ENCODE measurements around the gene PDK2.

The PDK2 gene

DNA sequence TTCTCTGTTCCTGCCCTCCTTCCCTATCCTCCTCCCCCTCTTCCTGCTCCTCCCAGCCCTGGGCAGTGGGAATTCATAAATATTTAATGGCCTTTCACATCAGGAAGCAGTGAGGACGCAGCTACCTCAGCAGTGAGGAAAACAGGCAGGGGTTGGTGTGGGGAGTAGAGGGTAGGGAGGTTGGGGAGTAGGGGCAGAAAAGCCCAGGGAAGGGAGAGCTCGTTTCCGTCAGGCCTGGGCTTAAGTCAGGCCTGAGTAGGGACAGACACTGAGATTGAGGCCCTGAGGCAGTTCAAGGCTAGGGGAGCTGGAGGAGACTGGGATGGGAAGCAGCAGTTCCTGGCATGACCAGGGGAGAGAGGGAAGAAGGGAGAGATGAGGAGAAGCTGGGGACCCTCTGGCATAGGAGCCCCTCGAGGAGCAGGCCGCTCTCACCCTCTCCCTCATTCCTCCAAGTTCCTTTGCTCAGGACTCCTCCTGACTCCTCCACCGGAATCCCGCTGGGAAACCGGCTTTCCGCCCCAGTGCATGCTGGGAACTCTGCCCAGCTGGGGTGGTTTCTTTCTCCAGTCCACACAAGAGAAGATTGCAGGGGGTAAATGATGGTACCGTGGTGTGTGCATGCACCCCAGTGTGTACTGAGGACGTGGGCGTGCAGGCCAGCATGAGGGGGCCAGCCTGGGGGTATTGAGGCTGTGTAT lies 28.6 kb downstream of the PDK2 start:
- DNase-seq (ENCODE audit: low read depth) = no peak
- H3K4me3 ChIP-seq (ENCODE audit: low read length) = no peak overlapping the region

DNA sequence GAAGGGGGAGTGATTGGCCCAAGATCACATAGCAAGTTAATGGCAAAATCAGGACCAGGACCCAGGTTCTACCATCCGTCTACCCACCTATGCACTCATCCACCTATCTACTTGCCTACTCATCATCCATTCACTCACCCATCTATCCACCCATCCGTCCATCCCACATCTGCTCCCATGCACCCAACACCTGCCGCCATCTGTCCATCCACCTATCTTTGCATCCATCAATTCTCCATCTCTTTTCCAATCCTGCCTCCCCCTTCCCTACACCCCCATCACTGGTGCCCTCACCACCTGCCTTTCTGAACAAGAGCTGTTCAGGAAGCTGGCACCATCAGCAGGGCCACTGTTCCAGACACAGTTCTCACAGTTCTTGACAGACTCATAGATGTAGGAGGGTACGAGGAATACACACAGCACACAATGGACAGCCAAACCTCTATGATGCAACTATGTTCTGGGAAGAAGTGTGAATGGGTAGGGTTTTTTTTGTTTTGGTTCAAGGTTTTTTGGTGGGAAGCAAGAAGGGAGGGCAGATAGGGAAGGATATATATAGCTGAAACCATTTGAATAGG lies 30.4 kb downstream of the PDK2 start:
- DNase-seq (ENCODE audit: low read depth) = no peak
- peaks cover 7% of the 10 kb centered on the region for H3K4me1 ChIP-seq (ENCODE audit: control insufficient read depth, insufficient read depth, low read length)
- H3K36me3 ChIP-seq (ENCODE audit: control insufficient read depth, insufficient read depth, low read length, severe bottlenecking) = no peaks in the 10 kb centered on the region
- H3K9me3 ChIP-seq (ENCODE audit: control insufficient read depth, low read length) = no peaks in the 10 kb centered on the region
- no peak overlapping the region for H3K9ac ChIP-seq (ENCODE audit: low read length)
- peaks cover 4% of the 10 kb centered on the region for H3K27me3 ChIP-seq (replicated peaks; ENCODE audit: control insufficient read depth, insufficient read depth, low read length)
- no peak overlapping the region for H3K4me3 ChIP-seq (ENCODE audit: low read length)

More for the DNA sequence above, 28.6 kb downstream of the PDK2 start:
- H3K9ac ChIP-seq (ENCODE audit: low read length) = peak overlapping the region; percentile 11
- H3K4me1 ChIP-seq (ENCODE audit: control insufficient read depth, insufficient read depth, low read length) = peaks cover 5% of the 10 kb centered on the region
- no peaks in the 10 kb centered on the region for H3K36me3 ChIP-seq (ENCODE audit: control insufficient read depth, insufficient read depth, low read length, severe bottlenecking)
- H3K9me3 ChIP-seq (ENCODE audit: control insufficient read depth, low read length) = no peaks in the 10 kb centered on the region
- H3K27me3 ChIP-seq (replicated peaks; ENCODE audit: control insufficient read depth, insufficient read depth, low read length) = peaks cover 7% of the 10 kb centered on the region

DNA sequence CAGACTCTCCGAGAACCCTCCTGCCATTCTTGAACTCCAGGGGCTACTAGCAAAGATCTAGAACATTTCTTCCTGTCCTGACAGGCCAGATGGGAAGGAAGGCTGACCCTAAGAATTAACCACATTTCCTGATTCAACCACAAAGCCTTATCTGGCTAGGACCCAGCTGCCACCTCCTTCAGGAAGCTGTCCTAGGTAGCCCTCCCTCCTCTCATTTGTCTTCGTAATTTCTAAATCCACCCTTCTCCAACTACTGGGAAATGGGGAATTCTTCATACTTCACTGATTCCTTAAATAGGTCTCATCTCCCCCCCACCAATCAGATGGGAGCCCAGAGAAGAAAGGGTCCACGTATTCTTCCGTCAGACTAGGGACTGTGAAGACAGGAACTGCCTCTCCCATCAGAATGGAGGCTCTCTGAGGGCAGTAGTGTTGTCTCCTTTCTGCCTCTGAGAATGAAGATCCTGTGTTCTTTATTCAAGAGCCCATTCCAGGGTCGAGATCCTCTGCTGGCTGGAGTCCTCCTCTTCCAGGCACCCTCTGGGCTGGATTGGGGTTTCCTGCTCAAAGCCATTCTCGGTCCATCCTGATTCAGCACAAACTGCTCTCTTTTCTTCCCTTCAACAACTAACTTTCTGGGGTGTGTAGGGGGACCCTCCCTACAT lies 32.7 kb downstream of the PDK2 start:
- no peak for DNase-seq (ENCODE audit: low read depth)
- Histone ChIP-seq H3K4me1 (ENCODE audit: control insufficient read depth, insufficient read depth, low read length) (peaks cover 9% of the 10 kb centered on the region), H3K4me3 (ENCODE audit: low read length) (no peak overlapping the region)

DNA sequence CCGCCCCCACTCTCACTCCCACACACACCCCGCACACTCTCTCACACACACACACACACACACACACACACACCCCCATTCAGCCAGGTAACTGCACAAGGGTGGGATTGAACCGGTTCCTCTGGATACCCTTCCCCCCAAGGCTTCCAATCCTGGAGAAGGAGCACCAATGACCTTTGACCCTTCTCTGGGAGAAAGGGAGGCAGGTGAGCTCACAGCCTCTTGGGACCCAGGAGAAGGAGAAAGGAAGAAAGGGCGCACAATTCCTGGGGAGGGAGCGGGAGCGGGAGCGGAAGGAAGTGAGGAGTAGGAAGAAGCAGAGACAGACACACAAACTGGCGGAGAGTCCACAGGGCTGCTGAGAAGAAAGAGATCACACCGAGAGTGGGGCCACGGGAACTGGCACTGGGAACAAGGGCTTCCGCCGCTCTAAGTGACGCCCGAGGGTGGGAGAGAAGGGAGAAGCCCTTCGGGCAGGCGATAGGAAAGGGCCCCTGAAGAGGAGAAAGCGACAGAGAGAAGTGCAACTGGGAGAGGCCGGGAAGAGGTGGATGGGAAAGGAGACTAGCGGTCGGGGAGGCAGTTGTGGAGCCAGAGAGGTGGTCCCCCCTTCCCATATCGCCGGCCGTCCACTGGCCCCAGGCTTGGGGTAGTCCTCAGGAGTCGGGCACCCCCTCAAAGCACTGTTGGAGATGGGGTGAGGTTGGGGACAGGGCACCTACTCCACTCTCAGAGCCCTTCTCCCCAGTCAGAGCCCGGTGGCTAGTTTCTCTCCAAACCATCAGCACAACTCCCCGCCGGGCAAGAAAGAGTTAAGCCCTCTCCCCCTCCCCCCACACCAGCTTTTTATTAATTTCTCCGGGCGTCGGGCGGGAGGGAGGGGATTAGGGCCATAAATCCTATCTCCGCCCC lies 33.5 kb downstream of the PDK2 start:
- Histone ChIP-seq H3K27me3 (replicated peaks; ENCODE audit: control insufficient read depth, insufficient read depth, low read length) (peaks cover 4% of the 10 kb centered on the region), H3K4me1 (ENCODE audit: control insufficient read depth, insufficient read depth, low read length) (peaks cover 17% of the 10 kb centered on the region), H3K36me3 (ENCODE audit: control insufficient read depth, insufficient read depth, low read length, severe bottlenecking) (no peaks in the 10 kb centered on the region), H3K9me3 (ENCODE audit: control insufficient read depth, low read length) (no peaks in the 10 kb centered on the region), H3K4me3 (ENCODE audit: low read length) (peak overlapping the region; percentile 78), H3K9ac (ENCODE audit: low read length) (peak overlapping the region; percentile 74)
- no peak for DNase-seq (ENCODE audit: low read depth)

More for the DNA sequence above, 32.7 kb downstream of the PDK2 start:
- Histone ChIP-seq H3K9ac (ENCODE audit: low read length) (no peak overlapping the region), H3K36me3 (ENCODE audit: control insufficient read depth, insufficient read depth, low read length, severe bottlenecking) (no peaks in the 10 kb centered on the region), H3K9me3 (ENCODE audit: control insufficient read depth, low read length) (no peaks in the 10 kb centered on the region), H3K27me3 (replicated peaks; ENCODE audit: control insufficient read depth, insufficient read depth, low read length) (peaks cover 4% of the 10 kb centered on the region)

DNA sequence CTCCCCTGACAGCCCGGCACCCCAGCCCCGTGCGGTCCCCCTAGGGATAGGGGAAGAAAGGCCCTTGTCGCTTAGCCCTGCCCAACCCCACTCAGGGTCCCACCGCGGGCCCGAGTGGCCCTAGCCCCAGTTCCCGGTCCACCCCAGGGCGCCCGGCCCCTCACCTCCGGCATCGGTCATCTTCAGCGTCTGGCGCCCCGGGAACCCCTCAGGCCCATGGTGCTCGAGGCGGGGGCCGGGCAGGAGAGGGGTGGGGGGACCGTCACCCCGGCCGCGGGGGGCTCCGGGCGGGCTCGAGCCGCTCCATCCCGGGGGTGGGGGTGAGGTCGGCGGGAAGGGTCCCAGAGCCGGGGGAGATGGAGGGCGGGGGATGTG lies 34.2 kb downstream of the PDK2 start:
- DNase-seq (ENCODE audit: low read depth) = no peak
- no peaks in the 10 kb centered on the region for H3K36me3 ChIP-seq (ENCODE audit: control insufficient read depth, insufficient read depth, low read length, severe bottlenecking)
- H3K27me3 ChIP-seq (replicated peaks; ENCODE audit: control insufficient read depth, insufficient read depth, low read length) = peaks cover 4% of the 10 kb centered on the region
- H3K4me3 ChIP-seq (ENCODE audit: low read length) = no peak overlapping the region
- no peaks in the 10 kb centered on the region for H3K9me3 ChIP-seq (ENCODE audit: control insufficient read depth, low read length)
- H3K9ac ChIP-seq (ENCODE audit: low read length) = no peak overlapping the region
- H3K4me1 ChIP-seq (ENCODE audit: control insufficient read depth, insufficient read depth, low read length) = peaks cover 17% of the 10 kb centered on the region

DNA sequence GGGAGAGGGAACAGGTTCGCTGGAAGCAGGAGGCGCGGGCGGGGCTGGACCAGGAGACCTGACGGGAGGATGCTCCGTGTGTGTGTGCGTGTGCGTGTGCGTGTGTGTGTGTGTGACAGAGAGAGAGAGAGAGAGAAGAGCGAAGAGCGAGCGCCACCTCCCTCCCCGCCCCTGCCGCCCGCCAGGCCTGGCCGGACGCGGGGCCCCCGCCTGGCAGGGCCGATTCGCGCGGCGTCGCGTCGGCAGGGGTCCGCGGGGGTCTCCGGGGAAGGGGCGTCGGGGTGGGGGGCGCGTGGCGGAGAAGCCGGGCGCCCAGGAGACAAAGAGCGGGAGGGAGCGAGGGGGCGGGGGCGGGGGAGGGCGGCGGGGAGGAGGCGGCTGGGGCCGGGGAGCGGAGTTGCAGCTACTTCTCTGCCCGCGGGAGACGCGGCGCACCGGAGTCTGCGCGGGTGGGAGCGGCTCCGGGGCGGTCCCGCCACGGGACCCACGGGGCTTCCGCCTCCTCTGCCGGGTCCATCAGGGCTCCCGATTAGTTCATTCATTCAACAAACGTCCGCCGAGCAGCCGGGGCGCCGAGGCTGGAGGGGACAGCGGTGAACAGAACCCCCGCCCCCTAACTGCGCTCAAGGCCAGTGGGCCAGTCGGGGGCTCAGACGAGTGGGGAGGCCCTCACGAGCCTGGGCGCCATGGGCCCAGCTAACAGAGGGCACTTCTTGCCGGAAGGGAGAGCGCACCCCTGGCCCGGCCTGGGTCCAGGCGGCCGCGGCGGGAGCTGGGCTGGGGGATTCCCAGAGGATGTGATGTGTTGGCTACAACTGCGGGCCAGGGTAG lies 34.8 kb downstream of the PDK2 start, which contains the start of gene SAMD14:
Gene SAMD14 (minus strand): TSS at position 433 of the 831 bp plus-strand sequence. CDS start 5,201 bp downstream, outside the sequence.
- no peaks in the 10 kb centered on the region for H3K9me3 ChIP-seq (ENCODE audit: control insufficient read depth, low read length)
- H3K4me3 ChIP-seq (ENCODE audit: low read length) = peak within 1 kb of the TSS; percentile 78
- H3K4me1 ChIP-seq (ENCODE audit: control insufficient read depth, insufficient read depth, low read length) = peaks cover 17% of the 10 kb centered on the region
- H3K9ac ChIP-seq (ENCODE audit: low read length) = peak within 1 kb of the TSS; percentile 74
- no peaks in the 10 kb centered on the region for H3K36me3 ChIP-seq (ENCODE audit: control insufficient read depth, insufficient read depth, low read length, severe bottlenecking)
- peaks cover 4% of the 10 kb centered on the region for H3K27me3 ChIP-seq (replicated peaks; ENCODE audit: control insufficient read depth, insufficient read depth, low read length)
- peak; percentile 75 for DNase-seq (ENCODE audit: low read depth)

DNA sequence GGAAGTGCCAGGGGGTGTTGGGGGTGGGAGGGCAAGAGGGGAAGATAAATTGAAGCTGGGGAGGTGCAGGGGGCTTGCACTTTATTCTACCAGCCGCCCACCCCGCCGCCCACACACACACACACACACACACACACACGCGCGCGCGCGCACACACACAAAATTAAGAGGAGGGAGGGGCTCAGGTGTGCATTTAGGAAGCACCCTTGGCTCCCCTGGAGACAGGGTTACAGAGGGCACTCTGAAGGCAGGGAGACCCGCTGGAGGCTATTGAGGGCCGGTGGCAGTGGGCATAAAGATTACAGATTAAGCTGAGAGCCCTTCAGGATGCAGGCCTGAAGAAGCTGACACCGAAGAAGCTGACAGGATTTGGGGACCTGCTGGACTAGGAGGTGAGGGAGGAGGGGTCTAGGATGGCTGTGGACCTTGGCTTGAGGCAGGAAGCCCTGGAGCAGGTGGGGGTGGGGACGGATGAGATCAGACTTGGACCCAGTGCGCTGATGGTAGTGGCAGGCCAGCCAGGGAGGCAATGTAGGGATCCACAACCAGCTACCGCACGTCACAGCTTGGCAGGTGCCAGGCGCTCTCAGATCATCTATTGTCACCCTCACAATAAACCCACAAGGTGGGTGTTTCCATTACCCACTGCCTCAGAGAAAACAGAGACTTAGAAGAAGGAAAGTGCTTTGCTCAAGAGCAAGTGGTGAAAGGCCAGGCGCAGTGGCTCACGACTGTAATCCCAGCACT lies 35.6 kb downstream of the PDK2 start:
- Histone ChIP-seq H3K9ac (ENCODE audit: low read length) (no peak overlapping the region), H3K4me3 (ENCODE audit: low read length) (no peak overlapping the region), H3K9me3 (ENCODE audit: control insufficient read depth, low read length) (no peaks in the 10 kb centered on the region), H3K27me3 (replicated peaks; ENCODE audit: control insufficient read depth, insufficient read depth, low read length) (peaks cover 4% of the 10 kb centered on the region), H3K36me3 (ENCODE audit: control insufficient read depth, insufficient read depth, low read length, severe bottlenecking) (peaks cover 5% of the 10 kb centered on the region), H3K4me1 (ENCODE audit: control insufficient read depth, insufficient read depth, low read length) (peaks cover 17% of the 10 kb centered on the region)
- no peak for DNase-seq (ENCODE audit: low read depth)

DNA sequence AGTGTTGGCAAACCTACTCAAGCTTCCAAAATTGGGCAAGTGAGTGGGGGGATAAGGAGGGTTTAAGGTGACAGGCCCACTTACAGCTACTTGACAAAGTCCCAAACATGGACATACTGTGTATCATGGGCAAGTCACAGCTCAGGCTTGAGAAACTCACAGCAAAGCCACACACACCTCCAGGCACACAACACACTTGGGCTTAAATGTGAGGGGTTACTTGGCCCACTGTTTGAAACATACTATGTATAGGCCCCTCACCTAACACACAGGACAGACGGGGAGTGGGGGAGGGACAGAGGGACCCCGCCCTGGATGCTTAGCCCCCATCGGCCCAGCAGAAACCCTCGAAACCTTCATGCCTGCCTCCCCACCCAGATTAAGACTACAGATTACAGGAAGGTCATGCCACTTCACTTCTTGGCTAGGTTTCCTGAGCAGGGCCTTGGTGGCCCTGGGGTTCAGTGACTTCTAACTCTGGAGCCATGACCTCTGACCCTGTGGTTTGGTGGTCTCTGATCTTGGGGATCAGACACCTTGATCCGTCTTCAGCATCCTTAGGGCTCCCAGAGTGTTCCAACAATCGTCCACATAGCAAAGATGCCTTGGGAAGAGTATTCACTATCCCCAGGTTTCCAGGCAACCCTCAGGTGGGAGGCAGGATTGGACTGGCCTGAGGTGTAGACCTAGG lies 37.1 kb downstream of the PDK2 start:
- Histone ChIP-seq H3K4me3 (ENCODE audit: low read length) (no peak overlapping the region), H3K9ac (ENCODE audit: low read length) (no peak overlapping the region), H3K36me3 (ENCODE audit: control insufficient read depth, insufficient read depth, low read length, severe bottlenecking) (peaks cover 20% of the 10 kb centered on the region), H3K4me1 (ENCODE audit: control insufficient read depth, insufficient read depth, low read length) (peaks cover 17% of the 10 kb centered on the region), H3K27me3 (replicated peaks; ENCODE audit: control insufficient read depth, insufficient read depth, low read length) (peaks cover 4% of the 10 kb centered on the region), H3K9me3 (ENCODE audit: control insufficient read depth, low read length) (no peaks in the 10 kb centered on the region)
- DNase-seq (ENCODE audit: low read depth) = no peak

DNA sequence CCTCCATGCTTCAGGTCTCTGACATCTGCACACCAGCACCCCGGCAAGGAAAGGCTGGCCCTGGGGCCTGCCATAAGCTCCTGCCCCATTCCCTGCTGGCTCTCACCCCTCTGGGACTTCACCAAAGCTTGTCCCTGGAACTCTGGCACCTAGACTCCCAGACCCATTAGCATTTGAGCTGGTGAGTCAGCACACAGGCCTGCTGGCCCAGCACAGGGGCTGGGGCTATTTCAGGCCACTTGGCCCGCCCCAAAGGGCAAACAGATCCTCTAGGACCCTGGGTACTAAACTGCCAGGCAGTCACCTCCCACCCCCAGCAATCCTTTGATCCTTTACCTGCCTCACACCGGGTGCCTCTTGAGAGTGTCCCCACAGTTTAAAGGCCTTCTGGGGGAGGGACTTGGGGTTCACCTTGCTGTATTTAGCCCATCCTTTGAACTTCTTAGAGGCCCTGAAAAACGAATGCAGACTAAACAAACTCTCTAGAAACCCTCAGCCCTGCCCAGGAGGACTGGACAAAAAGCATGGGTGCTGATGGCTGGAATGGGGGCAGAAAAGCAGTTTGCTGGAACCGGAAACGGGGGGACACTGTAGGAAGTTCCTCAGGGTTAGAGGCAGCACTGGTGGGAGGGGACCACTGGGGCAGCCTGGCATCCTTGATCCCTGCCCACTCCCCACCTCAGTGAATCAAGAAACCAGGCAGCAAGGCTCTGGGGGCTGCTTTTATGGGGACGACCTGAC lies 38.0 kb downstream of the PDK2 start:
- peaks cover 29% of the 10 kb centered on the region for H3K36me3 ChIP-seq (ENCODE audit: control insufficient read depth, insufficient read depth, low read length, severe bottlenecking)
- no peak overlapping the region for H3K4me3 ChIP-seq (ENCODE audit: low read length)
- peaks cover 4% of the 10 kb centered on the region for H3K27me3 ChIP-seq (replicated peaks; ENCODE audit: control insufficient read depth, insufficient read depth, low read length)
- peaks cover 17% of the 10 kb centered on the region for H3K4me1 ChIP-seq (ENCODE audit: control insufficient read depth, insufficient read depth, low read length)
- H3K9me3 ChIP-seq (ENCODE audit: control insufficient read depth, low read length) = no peaks in the 10 kb centered on the region
- H3K9ac ChIP-seq (ENCODE audit: low read length) = peak overlapping the region; percentile 65
- peak; percentile 64 for DNase-seq (ENCODE audit: low read depth)

Data from adipocyte (in vitro differentiated cells).